ENCODE results near the gene GPN1. TPM values are rescaled to one million over a fixed set of nuclear protein-coding genes. Genes with fewer than 3 reads are reported as not detected.

GPN1 gene
- total and polyA plus RNA-seq, 2 of the 8 experiments (the other 6 are each of a cell fraction or from before 2014, with no cell fraction given) = 38.7 to 43.5 TPM

DNA sequence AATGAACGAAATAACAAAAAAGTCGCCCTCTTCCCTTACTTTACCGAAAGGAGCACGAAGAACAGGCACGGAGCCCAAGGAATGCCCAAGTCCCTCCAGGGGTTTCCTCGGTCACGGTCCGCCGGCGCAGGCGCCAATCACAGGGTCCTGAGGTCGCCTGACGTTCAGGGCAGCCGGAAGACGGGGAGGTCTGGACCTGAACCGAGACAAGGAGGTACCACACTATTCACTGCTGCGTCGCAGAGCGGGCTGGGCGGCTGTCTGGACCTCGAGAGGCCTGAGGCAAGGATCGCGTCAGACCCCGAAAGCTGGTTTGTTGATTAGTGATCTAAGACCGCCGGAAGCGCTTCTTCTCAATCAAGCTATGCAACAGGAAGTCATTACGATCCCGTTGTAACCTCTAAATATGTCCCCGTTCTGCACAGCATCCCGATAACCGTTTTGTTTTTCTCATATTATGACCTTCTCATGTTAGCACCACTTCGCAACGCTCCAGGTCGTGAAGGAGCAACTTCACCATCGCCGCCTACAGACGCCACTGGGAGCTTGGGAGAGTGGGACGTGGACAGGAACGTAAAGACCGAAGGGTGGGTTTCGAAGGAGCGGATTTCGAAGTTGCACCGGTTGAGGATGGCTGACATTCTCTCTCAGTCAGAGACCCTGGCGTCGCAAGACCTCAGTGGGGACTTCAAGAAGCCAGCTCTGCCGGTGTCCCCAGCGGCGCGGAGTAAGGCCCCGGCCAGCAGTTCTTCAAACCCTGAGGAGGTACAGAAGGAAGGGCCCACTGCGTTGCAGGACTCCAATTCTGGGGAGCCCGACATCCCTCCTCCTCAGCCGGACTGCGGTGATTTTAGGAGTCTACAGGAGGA is 34.7 kb downstream of the GPN1 start, which contains the start of the genes SLC4A1AP and SUPT7L:
SLC4A1AP (plus strand) TSS at position 605 of the 869 bp plus-strand sequence; CDS start at position 631, 26 bp downstream.
SUPT7L (minus strand) TSS at position 330 of the 869 bp plus-strand sequence. CDS start 1,422 bp downstream, outside the sequence.
- H3K23me2 ChIP-seq (ENCODE audit: low read depth, low read length) = peaks cover 8% of the 10 kb centered on the region; the same call in 1 of the 2 replicates
- peak within 1 kb of the TSS; percentile 82; the same call in 1 of the 2 replicates for H2BK12ac ChIP-seq (ENCODE audit: low read depth, low read length)
- ChIA-PET POLR2A (ENCODE audit: partially characterized antibody) (interaction anchor here (0.5 to 2.1 kb wide), 12 partner anchors 8 to 283 kb away, joined by 3 to 12 read pairs (median 4); partner anchors contain the start of genes CCDC121, FNDC4, GPN1 and PPM1G), CTCF (ENCODE audit: partially characterized antibody) (interaction anchor here (0.7 to 3.9 kb wide), 3 partner anchors 19 to 1045 kb away, joined by 3 to 34 read pairs (median 3); no protein-coding TSS in a partner anchor)
- H3K4ac ChIP-seq (replicated peaks; ENCODE audit: insufficient read length, low read depth, low read length) = no peak within 1 kb of the TSS
- H4K5ac ChIP-seq (ENCODE audit: insufficient read length, low read depth, low read length) = peak within 1 kb of the TSS; percentile 68
- H3K9ac ChIP-seq (replicated peaks in 1 of 4; ENCODE audit: extremely low read depth in 1 of 4, low read depth in 3 of 4, low read length in 3 of 4) = peak within 1 kb of the TSS; percentile 75 to 98 (median 91)
- peak within 1 kb of the TSS; percentile 95 for H3K27ac ChIP-seq (ENCODE audit: low read depth, low read length)
- FAIRE-seq (peak; percentile 84), DNase-seq (ENCODE audit: low read depth in 1 of 2, low spot score in 2 of 2) (peak; percentile 21 to 87)
- H3K14ac ChIP-seq (ENCODE audit: insufficient read length) = no peak within 1 kb of the TSS
- no peak within 1 kb of the TSS for H3K23ac ChIP-seq (ENCODE audit: insufficient read length)
- H3K4me1 ChIP-seq (replicated peaks in 1 of 4; ENCODE audit: control insufficient read depth in 3 of 4, insufficient read depth in 4 of 4, low read length in 3 of 4) = peaks cover 0 to 1% (median 0%) of the 10 kb centered on the region in 4 experiments; a peak in 2 of 7 replicates
- H3K56ac ChIP-seq (replicated peaks; ENCODE audit: insufficient read length, low read depth, low read length) = peak within 1 kb of the TSS; percentile 14
- H2BK15ac ChIP-seq (ENCODE audit: low read length) = 0 out of 2 replicates have a peak within 1 kb of the TSS, but pooled peaks have one; percentile 19
- no peaks in the 10 kb centered on the region for H3K9me3 ChIP-seq (ENCODE audit: insufficient read depth in 2 of 2, low read depth in 1 of 2, low read length in 1 of 2)
- H3K4me3 ChIP-seq (ENCODE audit: extremely low read depth in 1 of 4, insufficient read depth in 2 of 4, low read depth in 3 of 4, low read length in 4 of 4) = peak within 1 kb of the TSS; percentile 50 to 100 (median 88)
- peaks cover under 1 to 37% (median 16%) of the 10 kb centered on the region in 4 experiments; a peak in 6 of 8 replicates for H3K36me3 ChIP-seq (ENCODE audit: control insufficient read depth in 2 of 4, insufficient read depth in 4 of 4, low read length in 3 of 4)
- H3K79me1 ChIP-seq (ENCODE audit: low read depth, low read length) = no peaks in the 10 kb centered on the region
- peak within 1 kb of the TSS; percentile 92 for H4K8ac ChIP-seq (ENCODE audit: extremely low read depth, insufficient read depth, low read length)
- no peaks in the 10 kb centered on the region for H4K20me1 ChIP-seq (replicated peaks in 1 of 2; ENCODE audit: control insufficient read depth in 1 of 2, insufficient read depth in 2 of 2, low read length in 2 of 2)
- H2BK5ac ChIP-seq (ENCODE audit: low read depth, low read length) = peak within 1 kb of the TSS; percentile 99
- H3K4me2 ChIP-seq (ENCODE audit: insufficient read depth in 1 of 2, low read depth in 2 of 2, low read length in 2 of 2) = peak within 1 kb of the TSS; percentile 68 to 96
- H2BK120ac ChIP-seq (replicated peaks; ENCODE audit: low read depth, low read length) = no peak within 1 kb of the TSS
- peak within 1 kb of the TSS; percentile 92; the same call in 1 of the 2 replicates for H2BK20ac ChIP-seq (ENCODE audit: low read length)
- peak within 1 kb of the TSS; percentile 99 for H2AFZ ChIP-seq (ENCODE audit: low read length)
- WGBS, 2 experiments (ENCODE audit: extremely low coverage in 1 of 2, insufficient coverage in 1 of 2, insufficient read length in 1 of 2, insufficient replicate concordance in 2 of 2, low coverage in 1 of 2, low lambda C conversion rate in 2 of 2, missing lambda C conversion rate in 1 of 2) = 1% methylated on average over 52 of the region's 56 CpGs; no CpG with 5 or more reads in 1 of the 2 experiments
- H3K18ac ChIP-seq (ENCODE audit: extremely low read depth, low read length) = peak within 1 kb of the TSS; percentile 76; the same call in 1 of the 2 replicates
- H3K27me3 ChIP-seq (replicated peaks in 1 of 4; ENCODE audit: control insufficient read depth in 3 of 4, extremely low read depth in 1 of 4, insufficient read depth in 3 of 4, low read length in 3 of 4) = no peaks in the 10 kb centered on the region
- no peak within 1 kb of the TSS for H2AK5ac ChIP-seq (ENCODE audit: low read depth, low read length)
- peaks cover 0 to 24% of the 10 kb centered on the region in 2 experiments; a peak in 2 of 4 replicates for H3K79me2 ChIP-seq (ENCODE audit: control insufficient read depth in 1 of 2, insufficient read depth in 2 of 2, low read length in 2 of 2)
- H4K91ac ChIP-seq (replicated peaks; ENCODE audit: insufficient read length, low read length) = peak within 1 kb of the TSS; percentile 57
- TF ChIP-seq KDM5A (IDR thresholded peaks at IDR 0.05; ENCODE audit: low read length) (peak; percentile 99), PHF8 (conservative IDR thresholded peaks at IDR 0.05; ENCODE audit: low read depth, low read length) (peak; percentile 78), SUZ12 (IDR thresholded peaks at IDR 0.05; ENCODE audit: low read length) (no peak), BACH1 (IDR thresholded peaks at IDR 0.05; ENCODE audit: low read length) (no peak)
